GM04504 (cell line): Measurements from ENCODE around the gene GPR15LG.
"Not testable (repeated sequence)": the region's sequence is repeated elsewhere in the genome, so short reads cannot be mapped to it uniquely, and the experiment has no call there.

Experiments used
- DNase-seq: peaks from one replicate; pipeline ENCODE4 v3.0.0-alpha.2; 2012; ENCODE audit warnings: low read depth

Gene GPR15LG

DNA sequence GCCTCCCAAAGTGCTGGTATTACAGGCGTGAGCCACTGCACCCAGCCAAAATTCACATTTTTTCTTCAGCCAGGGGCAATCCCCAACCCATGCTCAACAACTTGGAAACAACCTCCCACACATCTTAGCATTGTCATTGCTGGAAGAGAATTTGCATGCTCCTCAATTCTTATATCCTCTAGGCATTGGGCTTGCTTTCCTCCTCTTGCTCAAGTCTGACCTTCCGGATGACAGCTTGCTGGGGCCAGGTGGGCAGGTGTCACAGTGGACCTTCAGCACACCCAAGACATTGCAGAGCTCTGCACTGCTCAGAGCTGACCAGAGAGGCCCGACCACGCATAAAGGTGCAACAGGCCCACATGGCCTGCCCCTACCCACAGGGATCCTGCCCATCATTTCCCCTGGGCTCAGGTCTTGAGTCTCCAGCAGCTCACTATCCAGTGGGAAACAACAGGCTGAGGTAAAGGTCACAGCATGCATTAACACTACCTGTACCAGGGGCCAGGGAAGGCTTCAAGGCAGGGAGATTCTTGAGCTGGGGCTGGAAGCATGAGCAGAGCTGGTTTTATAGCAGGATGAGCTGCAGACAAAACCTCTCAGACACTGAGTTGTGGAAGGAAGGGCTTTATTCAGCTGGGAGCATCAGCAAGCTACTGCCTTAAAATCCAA lies 6.8 kb upstream of the GPR15LG start:
- DNase-seq: no peak

DNA sequence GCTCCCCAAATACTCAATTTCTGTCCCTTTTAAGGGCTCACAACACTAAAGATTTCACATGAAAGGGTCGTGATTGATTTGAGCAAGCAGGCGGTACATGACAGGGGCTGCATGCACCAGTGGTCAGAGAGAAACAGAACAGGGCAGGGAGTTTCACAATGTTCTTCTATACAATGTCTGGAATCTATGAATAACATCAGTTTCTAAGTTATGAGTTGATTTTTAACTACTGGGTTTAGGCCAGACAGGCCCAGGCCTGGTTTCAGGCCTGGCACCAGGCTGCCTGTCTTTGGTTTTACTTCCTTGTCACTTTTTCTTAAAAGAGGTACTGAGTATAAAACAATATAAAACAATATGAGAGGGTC lies 6.3 kb upstream of the GPR15LG start:
- not testable (repeated sequence) for DNase-seq

DNA sequence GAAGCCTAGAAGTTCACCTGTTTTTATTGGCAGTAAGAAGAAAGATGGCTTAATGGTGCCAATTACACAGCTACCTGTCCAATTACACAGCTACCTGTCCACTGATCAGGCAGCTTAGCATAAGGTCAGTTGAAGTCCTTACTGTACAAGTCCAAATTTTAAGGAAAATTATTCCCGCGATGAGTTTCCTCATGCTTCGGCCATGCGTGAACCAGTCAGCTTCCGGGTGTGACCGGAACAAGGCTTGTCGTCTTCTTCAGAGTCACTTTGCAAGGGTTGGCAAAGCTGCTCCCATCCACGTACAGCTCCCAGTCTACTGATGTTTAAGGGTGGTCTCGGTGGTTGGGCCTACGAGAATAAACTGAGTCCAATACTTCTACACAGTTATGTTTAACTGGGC lies 5.2 kb upstream of the GPR15LG start:
- DNase-seq: not testable (repeated sequence)

DNA sequence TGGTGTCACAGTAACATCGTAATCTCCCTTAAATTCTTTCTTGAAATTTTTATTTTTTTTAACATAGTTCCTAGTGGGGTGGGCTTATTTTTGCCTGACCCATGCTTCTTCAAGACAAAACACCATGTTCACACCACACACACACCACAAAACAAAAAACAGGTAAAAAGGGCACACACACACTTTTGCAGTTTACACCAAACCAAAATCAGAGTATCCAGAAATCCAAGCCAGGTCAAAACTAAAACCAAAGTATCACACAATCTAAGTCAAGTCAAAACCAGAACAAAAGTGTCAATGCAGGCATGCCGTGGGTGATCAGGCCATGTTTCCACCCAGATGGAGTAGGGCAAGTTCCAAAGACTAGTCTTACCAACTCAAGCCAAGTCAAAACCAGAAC lies 2.4 kb upstream of the GPR15LG start:
- not testable (repeated sequence) for DNase-seq

DNA sequence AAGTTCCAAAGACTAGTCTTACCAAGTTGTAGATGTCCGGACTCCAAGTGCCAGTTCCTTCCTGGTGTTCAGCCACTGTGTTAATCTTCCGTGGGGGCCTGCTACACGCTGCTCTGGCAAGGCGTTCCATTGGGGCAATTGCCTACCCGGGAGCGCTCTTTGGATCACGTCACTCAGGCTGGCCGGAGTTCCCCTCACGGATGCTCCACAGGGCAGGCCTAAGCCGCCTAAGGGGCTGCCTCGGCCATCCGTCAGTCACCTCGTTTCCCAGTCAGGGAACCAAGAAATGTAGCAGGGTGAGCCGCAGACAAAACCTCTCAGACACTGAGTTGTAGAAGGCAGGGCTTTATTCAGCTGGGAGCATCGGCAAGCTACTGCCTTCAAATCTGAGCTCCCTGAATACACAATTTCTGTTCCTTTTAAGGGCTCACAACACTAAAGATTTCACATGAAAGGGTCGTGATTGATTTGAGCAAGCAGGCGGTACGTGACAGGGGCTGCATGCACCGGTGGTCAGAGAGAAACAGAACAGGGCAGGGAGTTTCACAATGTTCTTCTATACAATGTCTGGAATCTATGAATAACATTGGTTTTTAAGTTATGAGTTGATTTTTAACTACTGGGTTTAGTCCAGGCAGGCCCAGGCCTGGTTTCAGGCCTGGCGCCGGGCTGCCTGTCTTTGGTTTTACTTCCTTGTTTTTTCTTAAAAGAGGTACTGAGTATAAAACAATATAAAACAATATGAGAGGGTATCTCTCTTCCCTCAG lies 1.7 kb upstream of the GPR15LG start:
- DNase-seq: not testable (repeated sequence)

DNA sequence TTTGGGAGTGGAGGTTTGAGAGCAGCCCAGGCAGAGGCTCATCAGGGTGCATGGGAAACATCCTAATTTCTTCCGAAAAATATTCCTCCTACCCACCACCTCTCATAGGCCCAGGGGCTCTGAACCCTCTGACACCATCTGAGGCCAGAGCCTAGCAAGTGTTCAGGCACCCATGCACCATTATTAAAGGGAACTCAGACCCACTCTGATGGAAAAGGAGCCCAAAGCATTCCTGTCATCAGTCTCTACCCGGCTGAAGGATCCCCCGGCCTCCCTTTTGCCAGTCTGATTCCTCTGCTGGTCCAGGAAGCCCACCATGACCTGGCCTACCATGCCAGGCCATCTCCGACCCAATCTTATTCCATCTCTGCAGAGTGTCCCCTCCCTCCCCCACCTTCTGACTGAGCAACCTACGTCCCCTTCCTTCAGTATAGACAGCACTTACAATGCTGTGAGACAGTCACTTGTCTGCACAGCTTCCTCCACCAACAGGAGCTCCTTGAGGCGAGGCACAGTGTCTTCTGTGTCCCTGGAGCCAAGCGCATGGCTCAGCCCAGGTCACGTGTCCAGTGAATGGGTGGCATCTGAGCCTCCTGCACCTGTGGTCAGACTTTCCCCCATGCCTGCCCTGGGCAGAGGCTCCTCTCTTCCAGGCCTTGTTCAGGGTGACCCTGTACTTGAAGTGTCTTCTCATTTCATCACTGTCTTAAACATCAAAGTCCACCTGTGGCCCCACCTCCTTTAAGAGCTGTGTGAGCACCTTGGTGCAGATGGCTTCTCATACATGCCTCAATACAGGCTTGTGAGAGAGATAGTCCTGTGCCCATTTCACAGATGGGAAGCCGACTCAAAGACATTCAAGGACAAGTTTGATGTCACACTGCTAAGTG lies 889 bp upstream of the GPR15LG start:
- no peak for DNase-seq

DNA sequence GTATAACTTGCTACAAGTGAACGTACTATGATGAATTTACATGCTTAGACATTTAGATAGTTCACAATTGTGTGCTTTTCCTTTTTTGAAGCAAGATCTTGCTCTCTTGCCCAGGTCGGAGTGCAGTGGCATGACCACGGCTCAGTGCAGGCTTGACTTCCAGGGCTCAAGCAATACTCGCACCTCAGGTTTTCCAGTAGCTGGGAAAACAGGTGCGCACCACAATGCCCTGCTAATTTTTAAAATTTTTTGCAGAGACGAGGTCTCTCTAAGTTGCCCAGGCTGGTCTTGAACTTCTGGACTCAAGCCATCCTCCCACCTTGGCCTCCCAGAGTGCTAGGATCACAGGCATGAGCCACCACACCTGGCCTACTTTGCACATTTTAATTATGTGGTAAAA lies 1.8 kb downstream of the GPR15LG start:
- no peak for DNase-seq

DNA sequence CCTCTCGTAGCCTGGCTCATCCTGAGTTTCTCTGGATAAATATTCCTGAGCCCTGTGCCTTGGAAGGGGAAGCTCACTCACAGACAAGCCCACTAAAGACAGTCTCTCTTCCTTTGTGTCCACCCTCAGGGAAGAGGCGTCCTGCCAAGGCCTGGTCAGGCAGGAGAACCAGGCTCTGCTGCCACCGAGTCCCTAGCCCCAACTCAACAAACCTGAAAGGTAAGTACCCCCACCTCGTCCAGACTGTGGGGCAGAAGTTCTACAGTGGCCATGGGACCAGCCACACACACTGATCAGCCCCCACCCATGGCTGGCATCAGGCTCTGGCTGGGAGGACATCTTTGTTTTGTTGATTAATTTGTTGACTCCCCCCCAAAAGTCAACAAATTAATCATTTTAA lies 2.8 kb downstream of the GPR15LG start:
- DNase-seq: no peak

DNA sequence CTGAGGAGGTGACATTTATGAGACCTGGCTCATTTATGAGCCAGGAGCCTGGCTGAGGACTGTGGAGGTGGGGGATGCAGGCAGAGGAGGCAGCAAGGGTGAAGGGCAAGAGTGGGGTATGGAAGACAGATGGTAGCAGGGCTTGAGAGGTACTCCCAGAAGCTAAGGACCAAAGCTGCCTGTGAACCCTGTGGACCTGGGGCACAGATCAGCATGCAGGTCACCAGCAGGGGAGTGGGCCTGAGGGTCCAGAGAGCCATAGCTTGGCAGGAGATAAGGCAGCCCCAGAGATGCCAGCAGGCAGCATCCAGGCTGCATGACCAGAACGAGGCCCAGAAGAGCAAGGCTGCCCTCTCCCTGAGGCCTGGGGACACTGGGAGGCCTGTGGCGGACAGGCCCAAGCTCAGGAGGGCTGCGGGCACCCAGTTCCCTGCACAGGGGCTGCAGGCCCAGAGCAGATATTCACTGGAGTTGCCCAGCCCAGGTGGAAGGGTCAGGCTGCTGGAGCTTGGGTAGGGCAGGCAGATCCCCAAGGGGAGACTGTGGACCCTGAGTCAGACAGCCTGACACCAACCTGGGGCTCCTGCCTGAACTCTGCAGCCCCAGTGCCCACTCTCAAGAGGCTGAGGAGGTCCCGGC lies 3.4 kb downstream of the GPR15LG start:
- DNase-seq: no peak

DNA sequence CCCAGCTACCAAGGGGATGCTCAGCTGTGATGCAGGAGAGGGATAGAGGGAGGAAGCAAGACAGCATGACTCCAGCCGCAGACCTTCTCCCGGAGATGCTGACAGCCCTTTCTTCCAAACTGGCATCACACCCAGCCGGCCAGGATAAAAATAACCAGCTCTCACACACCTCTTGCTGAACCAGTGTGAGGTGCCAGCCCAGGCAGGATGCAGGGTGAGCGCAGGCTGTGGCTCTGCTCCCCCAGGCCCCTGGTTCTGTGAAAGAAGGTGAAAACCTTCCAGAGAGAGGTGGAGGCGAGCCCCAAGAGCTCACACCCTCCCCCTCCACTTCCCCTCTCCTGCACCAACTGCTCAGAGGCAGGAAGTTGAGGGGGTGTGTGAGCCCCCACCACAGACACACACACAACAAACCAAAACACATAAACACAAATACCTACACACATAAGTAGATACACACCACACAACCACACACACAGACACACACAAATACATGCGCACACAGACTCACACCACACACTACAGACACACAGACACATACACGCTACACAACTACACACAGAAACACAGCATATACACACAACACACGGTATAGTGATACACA lies 4.0 kb downstream of the GPR15LG start:
- DNase-seq: no peak

DNA sequence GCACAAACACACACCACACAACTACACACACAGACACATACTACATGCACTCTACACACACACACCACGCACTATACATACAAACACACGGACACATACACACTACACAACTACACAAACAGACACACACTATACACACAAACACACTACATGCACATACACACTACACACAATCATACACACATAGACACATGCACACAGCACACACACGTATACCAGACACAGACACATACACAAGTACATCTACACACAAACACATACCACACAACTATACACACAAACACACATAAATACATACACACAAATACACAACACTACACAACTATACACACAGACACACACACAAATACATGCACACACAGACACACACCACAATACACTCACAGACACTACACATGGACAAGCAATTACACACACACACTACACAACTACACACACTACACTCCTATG lies 4.6 kb downstream of the GPR15LG start:
- no peak for DNase-seq

DNA sequence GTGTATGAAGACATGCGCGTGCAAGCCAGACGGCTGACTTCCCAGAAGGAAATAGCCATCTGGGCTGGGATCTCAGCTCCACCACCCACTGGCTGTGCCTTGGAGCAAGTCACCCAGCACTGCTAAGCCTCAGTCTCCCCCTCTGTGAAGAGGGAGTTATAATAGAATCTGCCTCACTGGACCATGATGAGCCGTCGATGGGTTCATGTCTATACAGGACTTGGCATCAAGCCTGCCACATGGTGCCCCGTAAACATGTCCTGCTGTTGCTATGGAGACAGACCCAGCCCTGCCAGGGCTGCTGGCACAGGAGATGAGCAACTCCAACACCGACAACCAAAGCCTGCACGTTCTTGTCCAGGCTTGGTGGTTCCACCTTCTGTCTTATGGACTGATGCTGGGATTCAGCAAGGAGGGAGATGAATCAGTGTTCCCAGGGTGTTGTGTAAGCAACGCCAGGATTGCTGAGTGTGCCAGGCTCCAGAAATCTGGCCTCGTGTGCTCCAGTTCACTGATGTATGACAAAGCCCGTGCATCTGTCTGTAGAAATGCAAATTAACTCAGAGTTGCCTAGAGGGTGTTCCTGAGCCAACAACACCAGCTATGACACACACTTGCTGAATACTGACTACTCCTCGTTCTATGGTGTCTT lies 5.6 kb downstream of the GPR15LG start:
- DNase-seq: peak; percentile 63

DNA sequence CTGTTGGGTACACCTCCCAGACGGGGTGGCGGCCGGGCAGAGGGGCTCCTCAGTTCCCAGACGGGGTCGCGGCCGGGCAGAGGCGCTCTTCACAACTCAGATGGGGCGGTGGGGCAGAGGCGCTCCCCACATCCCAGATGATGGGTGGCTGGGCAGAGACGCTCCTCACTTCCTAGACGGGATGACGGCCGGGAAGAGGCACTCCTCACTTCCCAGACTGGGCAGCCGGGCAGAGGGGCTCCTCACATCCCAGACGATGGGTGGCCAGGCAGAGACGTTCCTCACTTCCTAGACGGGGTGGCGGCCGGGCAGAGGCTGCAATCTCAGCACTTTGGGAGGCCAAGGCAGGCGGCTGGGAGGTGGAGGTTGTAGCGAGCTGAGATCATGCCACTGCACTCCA lies 6.8 kb downstream of the GPR15LG start:
- DNase-seq: not testable (repeated sequence)

DNA sequence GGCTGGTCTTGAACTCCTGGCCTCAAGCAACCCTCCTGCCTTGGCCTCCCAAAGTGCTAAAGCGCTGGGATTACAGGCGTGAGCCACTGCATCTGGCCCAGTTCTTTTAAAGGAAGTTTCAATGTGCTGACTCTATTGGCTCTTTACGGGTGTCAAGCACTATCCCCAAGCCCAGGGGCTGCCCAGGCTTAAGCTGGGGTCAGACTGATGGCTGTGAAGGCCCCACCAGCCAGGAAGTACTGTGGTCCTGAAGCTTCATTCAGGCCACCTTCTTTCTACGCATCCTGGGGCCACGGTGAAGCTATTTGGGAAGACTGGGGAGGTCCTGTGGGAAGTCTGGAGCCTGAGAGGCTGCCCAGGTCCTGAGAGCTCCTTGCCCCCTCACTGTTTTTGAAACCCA lies 8.0 kb downstream of the GPR15LG start:
- no peak for DNase-seq

DNA sequence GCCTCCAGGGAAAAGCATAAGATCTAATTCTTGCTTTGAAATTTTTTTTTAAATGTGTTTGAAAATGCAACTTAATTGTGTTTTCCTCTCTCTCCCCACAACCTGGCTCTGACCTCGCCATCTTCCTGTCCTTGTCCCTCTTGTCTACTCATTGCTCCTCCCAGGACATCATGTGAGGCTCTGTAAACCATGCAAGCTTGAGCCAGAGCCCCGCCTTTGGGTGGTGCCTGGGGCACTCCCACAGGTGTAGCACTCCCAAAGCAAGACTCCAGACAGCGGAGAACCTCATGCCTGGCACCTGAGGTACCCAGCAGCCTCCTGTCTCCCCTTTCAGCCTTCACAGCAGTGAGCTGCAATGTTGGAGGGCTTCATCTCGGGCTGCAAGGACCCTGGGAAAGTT lies 10.9 kb downstream of the GPR15LG start:
- no peak for DNase-seq

DNA sequence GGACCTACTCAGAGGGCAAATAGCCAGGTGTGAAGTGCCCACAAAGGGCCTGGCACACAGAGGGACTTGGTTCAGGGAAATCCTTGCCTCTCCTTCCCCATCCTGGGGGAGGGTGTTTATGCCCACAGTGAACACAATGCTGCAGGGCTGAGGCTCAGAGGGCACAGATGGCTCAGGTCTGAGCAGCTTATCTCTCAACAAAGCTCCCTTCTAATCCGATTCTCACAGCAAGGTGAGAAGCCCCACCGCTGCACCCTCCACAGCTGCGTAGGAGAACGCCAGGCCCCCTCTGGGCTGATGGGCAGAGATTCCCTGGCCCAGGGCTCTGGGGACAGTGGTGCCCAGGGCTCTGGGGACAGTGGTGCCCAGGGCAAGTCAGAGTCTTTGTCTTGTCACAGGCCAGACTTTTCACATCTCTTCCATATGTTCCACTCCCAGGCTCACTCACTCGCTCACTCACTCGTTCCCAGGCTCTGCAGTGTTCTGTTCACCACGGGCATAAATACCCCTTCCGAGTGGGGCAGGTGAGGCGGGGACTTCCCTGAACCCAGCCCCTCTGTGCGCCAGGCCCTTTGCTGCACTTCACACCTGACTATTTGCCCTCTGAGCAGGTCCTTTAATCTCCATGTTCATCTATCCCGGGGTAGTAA lies 12.1 kb downstream of the GPR15LG start:
- no peak for DNase-seq

DNA sequence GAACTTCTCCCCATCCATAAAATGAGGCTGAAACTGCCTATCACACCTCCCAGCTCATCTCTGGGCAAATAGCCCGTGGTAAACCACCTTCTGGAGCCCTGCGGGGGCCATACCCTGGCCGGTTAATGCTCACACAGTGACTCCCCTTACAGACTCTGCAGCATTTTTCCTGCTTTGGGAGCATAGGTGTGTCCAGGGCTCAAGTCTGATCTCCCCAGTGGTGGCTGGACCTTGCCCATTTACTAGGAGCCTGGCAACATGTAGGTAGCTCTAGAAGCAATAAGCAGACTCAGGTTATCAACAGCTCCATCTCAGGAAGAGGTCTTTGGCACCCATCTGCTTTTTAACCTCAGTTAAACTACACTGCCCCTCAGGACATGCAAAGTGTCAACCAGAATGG lies 15.2 kb downstream of the GPR15LG start:
- DNase-seq: no peak

DNA sequence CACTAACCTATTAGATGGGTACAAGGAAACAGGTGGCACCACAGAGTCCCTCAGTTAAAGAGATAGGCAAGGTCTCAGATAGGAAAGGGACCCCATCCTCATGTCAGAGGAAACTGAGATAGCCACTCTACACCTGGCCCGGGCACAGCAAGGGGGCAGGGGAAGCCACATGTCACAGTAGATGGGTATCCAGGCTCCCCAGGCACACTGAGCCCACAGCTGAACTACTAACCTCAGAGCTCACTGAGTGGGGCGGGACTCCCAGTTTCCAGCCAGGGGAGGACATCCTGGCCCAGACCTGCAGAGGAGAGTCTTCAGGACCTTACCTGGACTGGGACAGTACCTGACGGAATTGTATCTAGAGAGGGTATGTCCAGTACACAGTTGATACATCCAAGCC lies 17.0 kb downstream of the GPR15LG start:
- DNase-seq: no peak

DNA sequence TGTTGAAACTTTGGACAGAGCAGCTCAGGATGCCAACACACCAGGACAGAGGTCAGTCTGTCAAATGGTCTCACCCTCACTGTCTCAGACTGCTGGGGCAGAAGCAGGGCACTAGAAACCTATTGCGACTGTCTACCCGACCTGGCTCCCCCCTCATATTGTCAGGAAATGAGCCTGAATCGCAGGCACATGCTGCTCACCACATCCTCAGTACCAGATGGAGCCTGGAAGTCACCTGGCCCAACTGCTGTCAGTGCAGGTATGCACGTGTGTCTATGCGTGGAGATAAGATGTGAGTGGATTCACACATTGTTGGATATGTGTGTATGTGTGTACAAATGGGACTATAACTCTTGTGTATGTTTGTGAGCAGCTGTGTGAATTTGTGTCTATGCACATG lies 17.5 kb downstream of the GPR15LG start:
- DNase-seq: no peak

DNA sequence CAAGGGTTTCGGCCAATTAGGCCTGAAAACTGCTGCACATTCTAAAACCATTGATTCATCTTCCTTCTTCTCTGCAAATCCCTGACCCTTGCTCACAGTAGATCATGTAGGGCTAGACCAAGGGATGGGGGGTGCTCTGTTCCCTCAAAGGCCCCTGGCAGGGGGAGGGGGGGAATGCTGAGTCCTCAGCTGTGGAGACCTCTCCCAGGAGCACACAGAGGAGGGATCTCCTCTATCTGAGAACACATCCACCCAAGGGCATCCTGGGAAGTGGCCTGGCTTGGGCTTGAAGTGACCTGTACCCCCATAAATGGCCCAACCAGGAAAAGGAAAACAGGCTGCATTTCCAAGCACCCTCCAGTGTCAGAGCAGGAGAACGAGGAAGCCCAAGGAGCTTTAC lies 19.7 kb downstream of the GPR15LG start:
- DNase-seq: no peak
